Measurements from ENCODE around the gene TMEM218. TPM values are rescaled to one million over a fixed set of nuclear protein-coding genes. Genes with fewer than 3 reads are reported as not detected.
"Not testable (repeated sequence)": the region's sequence is repeated elsewhere in the genome, so short reads cannot be mapped to it uniquely, and the experiment has no call there.

Gene TMEM218
- total RNA-seq, 1 experiment from 2014 or later = 14.3 TPM

DNA sequence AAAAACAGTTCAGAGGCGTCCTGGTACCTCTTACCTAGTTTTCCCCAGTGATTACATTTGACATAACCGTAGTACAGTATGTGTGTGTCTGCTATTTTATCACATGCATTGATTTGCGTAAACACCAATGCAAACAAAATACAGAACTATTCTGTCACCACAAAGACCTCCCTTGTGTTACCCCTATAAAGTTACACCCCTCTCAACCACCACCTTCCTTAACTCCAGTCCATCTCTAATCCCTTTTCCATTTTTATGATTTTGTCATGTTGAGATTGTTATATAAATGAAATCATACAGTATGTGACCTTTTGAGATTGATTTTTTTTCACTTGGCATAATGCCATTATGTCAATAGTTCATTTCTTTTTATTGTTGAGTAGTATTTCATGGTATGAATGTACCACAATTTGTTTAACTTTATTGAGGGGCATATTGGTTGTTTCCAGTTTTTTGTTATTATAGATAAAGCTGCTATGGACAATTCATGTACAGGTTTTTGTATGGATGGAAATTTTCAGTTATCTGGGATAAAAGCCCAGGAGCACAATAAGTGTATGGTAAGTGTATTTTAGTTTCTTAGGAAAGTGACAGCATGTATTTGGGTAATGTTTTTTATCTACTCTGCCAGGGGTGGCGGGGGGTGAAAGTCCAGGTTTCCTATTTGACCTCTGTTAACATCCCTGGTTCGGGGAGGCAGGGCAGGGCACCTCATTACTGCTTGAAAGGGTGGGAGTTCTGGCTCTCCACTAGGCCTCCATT, 54.3 kb downstream of the TMEM218 start:
- no CpG with 5 or more reads among the region's 5 CpGs for WGBS (ENCODE audit: extremely low coverage, insufficient read length, low lambda C conversion rate)
- Mint-ChIP-seq H3K27ac (no peak overlapping the region), H3K4me3 (no peak overlapping the region), H3K27me3 (ENCODE audit: low read depth) (peaks cover 27% of the 10 kb centered on the region), H3K36me3 (ENCODE audit: insufficient read depth in 1 of 3, low read depth in 3 of 3) (no peaks in the 10 kb centered on the region), H3K9me3 (no peaks in the 10 kb centered on the region), H3K4me1 (peaks cover 2 to 5% of the 10 kb centered on the region in 2 experiments; a peak in 2 of 4 replicates)
- Histone ChIP-seq H2BK12ac (ENCODE audit: insufficient read length, low read depth, low read length) (no peak overlapping the region), H2BK120ac (ENCODE audit: low read depth, low read length, poor library complexity, severe bottlenecking) (no peak overlapping the region), H3K79me2 (ENCODE audit: insufficient read depth, low read length) (no peaks in the 10 kb centered on the region), H3K4me1 (ENCODE audit: insufficient read depth, low read length) (no peaks in the 10 kb centered on the region), H2BK15ac (ENCODE audit: low read depth, low read length) (no peak overlapping the region), H4K5ac (ENCODE audit: insufficient read length, low read depth, low read length) (no peak overlapping the region), H3K27me3 (ENCODE audit: insufficient read depth, low read length) (peaks cover 9% of the 10 kb centered on the region; the same call in 1 of the 2 replicates), H2AFZ (ENCODE audit: low read length) (no peak overlapping the region), H3K9ac (ENCODE audit: extremely low read depth, insufficient read length, low read length) (no peak overlapping the region), H3K23me2 (ENCODE audit: insufficient read length, low read depth, low read length, poor library complexity, severe bottlenecking) (no peaks in the 10 kb centered on the region), H3K14ac (ENCODE audit: insufficient read depth, low read length) (no peak overlapping the region), H2AK5ac (ENCODE audit: insufficient read length, low read length) (no peak overlapping the region), H3K56ac (ENCODE audit: insufficient read length, low read depth, low read length) (no peak overlapping the region), H3K4me2 (ENCODE audit: insufficient read depth, insufficient read length, low read length) (no peak overlapping the region), H4K8ac (replicated peaks; ENCODE audit: insufficient read length, low read depth, low read length) (no peak overlapping the region), H2BK5ac (ENCODE audit: insufficient read length, low read length) (no peak overlapping the region), H3K18ac (ENCODE audit: insufficient read length, low read depth, low read length) (no peak overlapping the region), H3K9me3 (ENCODE audit: control insufficient read depth, low read depth, low read length) (no peaks in the 10 kb centered on the region), H3K79me1 (ENCODE audit: insufficient read depth, low read depth, low read length, poor library complexity, severe bottlenecking) (no peaks in the 10 kb centered on the region), H3K27ac (ENCODE audit: insufficient read length, low read depth, low read length) (no peak overlapping the region), H4K20me1 (ENCODE audit: control insufficient read depth, insufficient read depth, insufficient read length) (no peaks in the 10 kb centered on the region), H3K4ac (ENCODE audit: low read depth, low read length) (no peak overlapping the region), H3K23ac (ENCODE audit: insufficient read length, low read depth, low read length) (no peak overlapping the region), H2BK20ac (ENCODE audit: low read depth, low read length, poor library complexity, severe bottlenecking) (no peak overlapping the region), H4K91ac (ENCODE audit: insufficient read length, low read depth, low read length) (no peak overlapping the region), H3T11ph (ENCODE audit: low read length) (no peak overlapping the region)
- TF ChIP-seq CTCF (conservative IDR thresholded peaks at IDR 0.05) = no peak
- no peak for DNase-seq

DNA sequence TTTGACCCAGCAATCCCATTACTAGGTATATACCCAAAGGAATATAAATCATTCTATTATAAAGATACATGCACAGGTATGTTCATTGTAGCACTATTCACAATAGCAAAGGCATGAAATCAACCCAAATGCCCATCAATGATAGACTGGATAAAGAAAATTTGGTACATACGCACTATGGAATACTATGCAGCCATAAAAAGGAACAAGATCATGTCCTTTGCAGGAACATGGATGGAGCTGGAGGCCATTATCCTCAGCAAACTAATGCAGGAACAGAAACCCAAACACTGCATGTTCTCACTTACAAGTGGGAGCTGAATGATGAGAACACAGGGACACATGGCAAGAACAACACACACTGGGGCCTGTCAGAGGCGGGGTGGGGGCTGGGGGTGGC, 55.3 kb downstream of the TMEM218 start:
- H3K18ac ChIP-seq (ENCODE audit: insufficient read length, low read depth, low read length); H4K91ac ChIP-seq (ENCODE audit: insufficient read length, low read depth, low read length); H3K27me3 ChIP-seq (ENCODE audit: insufficient read depth, low read length); H3K4me2 ChIP-seq (ENCODE audit: insufficient read depth, insufficient read length, low read length); H3K9ac ChIP-seq (ENCODE audit: extremely low read depth, insufficient read length, low read length); H2BK120ac ChIP-seq (ENCODE audit: low read depth, low read length, poor library complexity, severe bottlenecking); H3K79me2 ChIP-seq (ENCODE audit: insufficient read depth, low read length); H3K36me3 Mint-ChIP-seq (ENCODE audit: insufficient read depth in 1 of 3, low read depth in 3 of 3); H2BK5ac ChIP-seq (ENCODE audit: insufficient read length, low read length); H3K27ac ChIP-seq (ENCODE audit: insufficient read length, low read depth, low read length); H2BK15ac ChIP-seq (ENCODE audit: low read depth, low read length); H4K8ac ChIP-seq (replicated peaks; ENCODE audit: insufficient read length, low read depth, low read length); H2AFZ ChIP-seq (ENCODE audit: low read length); H3K14ac ChIP-seq (ENCODE audit: insufficient read depth, low read length); DNase-seq; H3K23me2 ChIP-seq (ENCODE audit: insufficient read length, low read depth, low read length, poor library complexity, severe bottlenecking); H3K4me1 ChIP-seq (ENCODE audit: insufficient read depth, low read length); H3K4ac ChIP-seq (ENCODE audit: low read depth, low read length); H3K23ac ChIP-seq (ENCODE audit: insufficient read length, low read depth, low read length); H3K27ac Mint-ChIP-seq; H3K9me3 ChIP-seq (ENCODE audit: control insufficient read depth, low read depth, low read length); H2BK12ac ChIP-seq (ENCODE audit: insufficient read length, low read depth, low read length); H3T11ph ChIP-seq (ENCODE audit: low read length); H2AK5ac ChIP-seq (ENCODE audit: insufficient read length, low read length); H4K5ac ChIP-seq (ENCODE audit: insufficient read length, low read depth, low read length); H3K4me1 Mint-ChIP-seq; H2BK20ac ChIP-seq (ENCODE audit: low read depth, low read length, poor library complexity, severe bottlenecking); H3K79me1 ChIP-seq (ENCODE audit: insufficient read depth, low read depth, low read length, poor library complexity, severe bottlenecking); H3K4me3 Mint-ChIP-seq; H3K56ac ChIP-seq (ENCODE audit: insufficient read length, low read depth, low read length); H4K20me1 ChIP-seq (ENCODE audit: control insufficient read depth, insufficient read depth, insufficient read length); H3K9me3 Mint-ChIP-seq: not testable (repeated sequence)
- no CpG with 5 or more reads among the region's 2 CpGs for WGBS (ENCODE audit: extremely low coverage, insufficient read length, low lambda C conversion rate)
- peaks cover 17% of the 10 kb centered on the region for H3K27me3 Mint-ChIP-seq (ENCODE audit: low read depth)

Data from H9 (cell line).